PC-3 (cell line): Measurements from ENCODE around the gene PCDHA11. TPM values are rescaled to one million over a fixed set of nuclear protein-coding genes. Genes with fewer than 3 reads are reported as not detected.

Experiments
- ATAC-seq: fragments of 200-7000 bp; cut with Tn5 transposase; 2 replicates; pipeline ENCODE4 v1.9.1; 2020; ENCODE audit warnings: mild to moderate bottlenecking, moderate library complexity
- BruUV-seq: library from RNA; stranded (reverse); fragments of 400-500 nt; replicated peaks from 2 replicates; lab custom pipeline; 2021; lab: Mats Ljungman, UMichigan
- CTCF ChIA-PET: fragments of 300-600 bp; sonication (Branson Sonifier 250); formaldehyde crosslinking; loops from one replicate; lab custom pipeline; 2022; ENCODE audit warnings: antibody characterized with exemption; lab: Charles Lee
- POLR2A ChIA-PET: fragments of 300-600 bp; sonication (Branson Sonifier 250); formaldehyde crosslinking; loops from one replicate; lab custom pipeline; 2022; ENCODE audit warnings: antibody characterized with exemption; ENCODE audit not compliant: unreplicated experiment; lab: Charles Lee
- DNase-seq: peaks from one replicate; pipeline ENCODE4 v3.0.0-alpha.2; 2015
- H2AFZ ChIP-seq: fragments of 300-600 bp; sonication (generic); 2 replicates; pipeline ENCODE4 v1.6.0; 2016; ENCODE audit warnings: antibody characterized with exemption, low read length
- H3F3A ChIP-seq: fragments of 300-600 bp; sonication (generic); one replicate; pipeline ENCODE4 v1.6.0; 2017; ENCODE audit warnings: antibody characterized with exemption, low read length, control low read depth, mild to moderate bottlenecking; ENCODE audit not compliant: unreplicated experiment
- H3K27ac ChIP-seq: fragments of 300-600 bp; sonication (generic); 2 replicates; pipeline ENCODE4 v1.5.1; 2016; ENCODE audit warnings: mild to moderate bottlenecking, low read length
- H3K27me3 ChIP-seq: fragments of 300-600 bp; sonication (generic); 2 replicates; pipeline ENCODE4 v1.6.1; 2016; ENCODE audit warnings: low read length, mixed read lengths
- H3K36me3 ChIP-seq: fragments of 300-600 bp; sonication (generic); 2 replicates; pipeline ENCODE4 v1.6.1; 2016; ENCODE audit warnings: low read depth, mixed run types, low read length, mixed read lengths
- H3K4me1 ChIP-seq: fragments of 300-600 bp; sonication (generic); 2 replicates; pipeline ENCODE4 v1.5.1; 2016; ENCODE audit warnings: low read length; ENCODE audit not compliant: insufficient read depth
- H3K4me2 ChIP-seq: fragments of 300-600 bp; sonication (generic); 2 replicates; pipeline ENCODE4 v1.6.0; 2016; ENCODE audit warnings: low read length
- H3K4me3 ChIP-seq: fragments of 300-600 bp; sonication (generic); 2 replicates; pipeline ENCODE4 v1.5.1; 2016; ENCODE audit warnings: mild to moderate bottlenecking, low read length, mixed read lengths
- H3K79me2 ChIP-seq: fragments of 300-600 bp; sonication (generic); 2 replicates; pipeline ENCODE4 v1.6.1; 2017; ENCODE audit warnings: low read length, mixed read lengths
- H3K9ac ChIP-seq: fragments of 300-600 bp; sonication (generic); 2 replicates; pipeline ENCODE4 v1.6.0; 2016; ENCODE audit warnings: mild to moderate bottlenecking, low read length
- H3K9me2 ChIP-seq: fragments of 300-600 bp; sonication (generic); replicated peaks from 2 replicates; pipeline ENCODE4 v1.6.1; 2016; ENCODE audit warnings: mixed run types, low read length, mixed read lengths
- H3K9me3 ChIP-seq: fragments of 300-600 bp; sonication (generic); 2 replicates; pipeline ENCODE4 v1.6.1; 2016; ENCODE audit warnings: low read length, mixed read lengths
- H4K20me1 ChIP-seq: fragments of 300-600 bp; sonication (generic); 2 replicates; pipeline ENCODE4 v1.6.1; 2016; ENCODE audit warnings: low read length, mixed read lengths
- CTCF ChIP-seq: fragments of 300-600 bp; sonication (generic); conservative IDR thresholded peaks from 2 replicates; pipeline ENCODE4 v1.5.1; 2017; ENCODE audit warnings: antibody characterized with exemption, low read depth, mild to moderate bottlenecking, low read length
- EZH2 ChIP-seq: fragments of 300-600 bp; sonication (generic); IDR thresholded peaks from one replicate; pipeline ENCODE4 v1.6.1; 2017; ENCODE audit warnings: antibody characterized with exemption, mild to moderate bottlenecking, low read length; ENCODE audit not compliant: unreplicated experiment
- EZH2phosphoT487 ChIP-seq: fragments of 300-600 bp; sonication (generic); IDR thresholded peaks from 2 replicates; pipeline ENCODE4 v1.6.1; 2018; ENCODE audit warnings: mild to moderate bottlenecking, antibody characterized with exemption, low read length, borderline replicate concordance
- intact Hi-C: fragments of 100-400 bp; cut with micrococcal nuclease; formaldehyde crosslinking; loops from 2 replicates; pipeline ENCODE4 v1.9.0; 2023
- total RNA-seq: library from RNA; depleted of rRNA; stranded (reverse); fragments of >200 nt; gene quantifications from 2 replicates; pipeline ENCODE4 v1.2.3, GENCODE V29; 2014

PCDHA11 gene
- total RNA-seq, 1 experiment from 2014 or later: 0.33 TPM

- no peaks in the 10 kb centered on the region for H3K9me2 ChIP-seq
- no peak overlapping the region for H3K27ac ChIP-seq
- H3K79me2 ChIP-seq: peaks cover 9% of the 10 kb centered on the region; the same call in 1 of the 2 replicates
- ATAC-seq (no peak), DNase-seq (no peak)
- TF ChIP-seq EZH2phosphoT487 (no peak), EZH2 (no peak), CTCF (no peak)
- no peaks in the 10 kb centered on the region for H3K27me3 ChIP-seq
- no peak overlapping the region for H3K9ac ChIP-seq
- H2AFZ ChIP-seq: no peak overlapping the region
- ChIA-PET CTCF (no interaction called here), POLR2A (no interaction called here)
- no peaks in the 10 kb centered on the region for H3K9me3 ChIP-seq
- BruUV-seq: no TSS peak
- no peak overlapping the region for H3K4me2 ChIP-seq
- H3F3A ChIP-seq: no peaks in the 10 kb centered on the region
- H3K4me3 ChIP-seq: no peak overlapping the region
- peaks cover 23% of the 10 kb centered on the region for H3K4me1 ChIP-seq
- no peaks in the 10 kb centered on the region for H4K20me1 ChIP-seq
- no peaks in the 10 kb centered on the region for H3K36me3 ChIP-seq
- intact Hi-C loops: no loop called here
These were observed 8.5 kb downstream of the PCDHA11 start for GRCh38 chr5:140877262-140877581.

- ChIA-PET POLR2A (no interaction called here), CTCF (interaction anchor here (1.1 to 1.7 kb wide), 2 partner anchors 44 to 158 kb away, joined by 3 to 7 read pairs; partner anchors contain the start of gene PCDHAC1)
- Histone ChIP-seq H3K4me2 (peak within 1 kb of the TSS; percentile 80), H3K4me3 (peak within 1 kb of the TSS; percentile 73), H3K9me2 (no peaks in the 10 kb centered on the region), H3K9ac (peak within 1 kb of the TSS; percentile 48), H3K9me3 (no peaks in the 10 kb centered on the region), H3K27me3 (no peaks in the 10 kb centered on the region), H3K4me1 (peaks cover 8% of the 10 kb centered on the region; the same call in 1 of the 2 replicates), H3K27ac (peak within 1 kb of the TSS; percentile 33; the same call in 1 of the 2 replicates), H2AFZ (peak within 1 kb of the TSS; percentile 93), H4K20me1 (no peaks in the 10 kb centered on the region), H3F3A (no peaks in the 10 kb centered on the region), H3K79me2 (no peaks in the 10 kb centered on the region), H3K36me3 (no peaks in the 10 kb centered on the region)
- peak; percentile 76 for TF ChIP-seq CTCF
- TF ChIP-seq EZH2phosphoT487: no peak
- peak; percentile 78 for ATAC-seq
- BruUV-seq: TSS peak; percentile 51
- DNase-seq: peak; percentile 80
- intact Hi-C loops: loop anchor here (1.0 to 2.0 kb wide), 3 partner anchors 41 to 158 kb away; partner anchors contain the start of genes PCDHA8 and PCDHAC1
These were observed 13.3 kb downstream of the PCDHA11 start, which contains the start of gene PCDHA13 for GRCh38 chr5:140881889-140882590. TSS of gene PCDHA13 (plus strand) at chr5:140882124. CDS start at chr5:140882269, 145 bp downstream.

GRCh38 chr5:140882591-140882899 is 13.8 kb downstream of the PCDHA11 start:
- H3K27me3 ChIP-seq: no peaks in the 10 kb centered on the region
- peak overlapping the region; percentile 73 for H3K4me3 ChIP-seq
- H3K9me2 ChIP-seq: no peaks in the 10 kb centered on the region
- peak overlapping the region; percentile 48 for H3K9ac ChIP-seq
- 0 out of 2 replicates have a peak overlapping the region, but pooled peaks have one; percentile 33 for H3K27ac ChIP-seq
- DNase-seq (peak; percentile 81), ATAC-seq (peak; percentile 74)
- intact Hi-C loops: loop anchor here (1.0 to 2.0 kb wide), 3 partner anchors 42 to 158 kb away; partner anchors contain the start of genes PCDHA8 and PCDHAC1
- no peaks in the 10 kb centered on the region for H3K36me3 ChIP-seq
- TF ChIP-seq EZH2phosphoT487 (no peak), CTCF (peak; percentile 59)
- no peaks in the 10 kb centered on the region for H3K79me2 ChIP-seq
- ChIA-PET CTCF (interaction anchor here (1.1 to 1.7 kb wide), 2 partner anchors 44 to 158 kb away, joined by 3 to 7 read pairs; partner anchors contain the start of gene PCDHAC1), POLR2A (no interaction called here)
- H3K4me2 ChIP-seq: peak overlapping the region; percentile 80
- H3K9me3 ChIP-seq: no peaks in the 10 kb centered on the region
- H3K4me1 ChIP-seq: peaks cover 8% of the 10 kb centered on the region; the same call in 1 of the 2 replicates
- H3F3A ChIP-seq: no peaks in the 10 kb centered on the region
- H4K20me1 ChIP-seq: no peaks in the 10 kb centered on the region
- H2AFZ ChIP-seq: peak overlapping the region; percentile 93
- no TSS peak for BruUV-seq
